GM21825 (cell line): Measurements from ENCODE around the gene UNC13C.

Source experiments
- ATAC-seq: cut with Tn5 transposase; IDR thresholded peaks from one replicate; pipeline ENCODE4 v1.9.1; 2021; ENCODE audit warnings: mild to moderate bottlenecking, moderate library complexity; ENCODE audit not compliant: unreplicated experiment

The UNC13C gene

DNA sequence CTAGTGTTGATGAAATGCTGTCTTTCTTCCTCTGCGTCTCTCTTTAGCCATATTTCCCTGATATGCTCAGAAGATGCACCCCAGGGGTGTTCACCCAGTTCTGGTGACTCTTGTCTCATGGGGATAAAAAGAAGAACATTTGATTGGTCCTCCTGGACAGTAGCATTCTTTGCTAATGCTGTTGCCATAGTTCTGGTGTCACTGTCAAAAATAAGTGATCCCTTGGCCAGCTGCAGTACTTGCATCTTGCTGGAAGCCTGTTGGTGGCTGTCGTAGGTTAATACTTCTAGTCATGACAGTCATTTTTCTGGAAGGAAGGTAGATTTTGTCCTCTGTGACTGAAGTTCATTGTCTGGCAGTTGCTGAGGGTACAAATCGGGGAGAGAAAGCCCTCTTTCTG, 124.5 kb downstream of the UNC13C start:
- no peak for ATAC-seq

DNA sequence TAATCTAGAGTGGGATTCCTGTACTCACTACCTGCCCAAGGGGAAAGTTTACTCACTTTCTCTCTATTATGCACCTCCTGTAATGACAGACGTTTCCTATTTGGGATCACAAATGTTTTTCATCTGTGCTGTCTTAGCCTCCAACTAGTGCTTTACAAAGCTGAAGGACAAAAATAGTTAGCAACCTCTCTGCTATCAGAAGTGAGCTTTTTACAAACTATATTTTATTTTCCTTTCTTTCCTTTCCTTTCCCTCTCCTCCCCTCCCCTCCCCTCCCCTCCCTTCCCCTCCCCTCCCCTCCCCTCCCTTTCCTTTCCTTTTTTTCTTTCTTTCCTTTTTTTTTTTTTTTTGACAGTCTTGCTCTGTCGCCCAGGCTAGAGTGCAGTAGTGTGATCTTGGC, 130.8 kb downstream of the UNC13C start:
- no peak for ATAC-seq

- ATAC-seq, result no peak
Measured at GRCh38 chr15:54119051-54119450, 140.8 kb downstream of the UNC13C start.

- ATAC-seq, result no peak
Measured at GRCh38 chr15:54120949-54121463, 142.8 kb downstream of the UNC13C start.

- no peak for ATAC-seq
Measured at GRCh38 chr15:54127574-54127973, 149.3 kb downstream of the UNC13C start.

GRCh38 chr15:54131410-54131809, 153.2 kb downstream of the UNC13C start:
- no peak for ATAC-seq

GRCh38 chr15:54149115-54149531, 170.9 kb downstream of the UNC13C start:
- ATAC-seq, result no peak

DNA sequence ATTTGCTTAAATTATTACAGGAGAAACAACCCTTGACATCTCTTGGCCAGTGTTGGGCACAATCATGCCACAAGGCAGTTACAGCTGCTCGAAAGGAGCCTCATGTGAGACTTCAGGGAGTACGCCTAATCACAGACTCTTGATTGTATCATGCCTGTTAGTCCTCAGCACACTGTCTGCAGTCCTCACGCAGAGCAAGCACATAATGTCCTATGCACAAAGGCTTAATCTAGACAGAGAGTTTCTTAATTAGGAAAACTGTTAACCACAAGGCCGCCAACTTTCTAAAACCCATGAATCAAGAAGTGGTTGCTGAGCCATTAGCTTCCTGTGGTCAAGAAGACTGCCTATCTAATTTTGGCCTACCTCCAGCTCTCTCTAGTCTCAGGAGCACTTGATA, 172.0 kb downstream of the UNC13C start:
- no peak for ATAC-seq

DNA sequence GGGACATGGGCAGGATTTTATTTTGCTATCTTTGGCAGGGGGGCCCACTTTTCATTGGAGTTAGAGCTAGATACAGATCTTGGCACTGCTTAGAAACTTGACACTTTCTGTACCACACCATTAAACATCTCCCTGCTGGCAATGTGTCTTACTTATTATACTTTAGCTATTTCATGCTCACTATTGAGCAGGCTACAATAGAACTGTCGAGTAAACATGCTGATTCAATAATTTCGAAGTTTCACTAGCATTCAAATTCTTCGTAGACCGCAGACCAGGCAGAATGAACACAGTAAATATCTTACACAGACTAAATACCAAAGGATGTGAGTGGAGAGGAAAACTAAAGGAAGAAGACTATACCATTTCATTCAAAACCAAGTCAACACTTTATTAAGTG, 180.8 kb downstream of the UNC13C start:
- no peak for ATAC-seq

GRCh38 chr15:54187325-54187724, 209.1 kb downstream of the UNC13C start:
- no peak for ATAC-seq

DNA sequence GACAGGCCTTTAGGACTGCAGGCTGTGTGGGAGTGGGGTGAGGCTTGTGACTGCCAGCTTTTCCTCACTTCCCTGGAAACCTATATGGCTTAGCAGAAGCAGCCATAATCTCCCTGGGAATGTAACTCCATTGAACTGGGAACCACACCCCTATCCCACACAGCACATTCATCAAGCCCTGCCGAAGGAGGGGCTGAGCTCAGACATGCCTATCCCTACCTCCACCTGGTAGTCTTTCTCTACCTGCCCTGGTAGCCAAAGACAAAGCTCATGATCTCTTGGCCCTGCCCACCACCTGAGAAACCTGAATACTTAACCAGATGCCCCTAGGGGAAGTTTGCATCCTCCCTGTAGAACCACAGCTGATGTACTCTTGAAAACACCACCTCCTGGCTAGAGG, 219.8 kb downstream of the UNC13C start:
- no peak for ATAC-seq

DNA sequence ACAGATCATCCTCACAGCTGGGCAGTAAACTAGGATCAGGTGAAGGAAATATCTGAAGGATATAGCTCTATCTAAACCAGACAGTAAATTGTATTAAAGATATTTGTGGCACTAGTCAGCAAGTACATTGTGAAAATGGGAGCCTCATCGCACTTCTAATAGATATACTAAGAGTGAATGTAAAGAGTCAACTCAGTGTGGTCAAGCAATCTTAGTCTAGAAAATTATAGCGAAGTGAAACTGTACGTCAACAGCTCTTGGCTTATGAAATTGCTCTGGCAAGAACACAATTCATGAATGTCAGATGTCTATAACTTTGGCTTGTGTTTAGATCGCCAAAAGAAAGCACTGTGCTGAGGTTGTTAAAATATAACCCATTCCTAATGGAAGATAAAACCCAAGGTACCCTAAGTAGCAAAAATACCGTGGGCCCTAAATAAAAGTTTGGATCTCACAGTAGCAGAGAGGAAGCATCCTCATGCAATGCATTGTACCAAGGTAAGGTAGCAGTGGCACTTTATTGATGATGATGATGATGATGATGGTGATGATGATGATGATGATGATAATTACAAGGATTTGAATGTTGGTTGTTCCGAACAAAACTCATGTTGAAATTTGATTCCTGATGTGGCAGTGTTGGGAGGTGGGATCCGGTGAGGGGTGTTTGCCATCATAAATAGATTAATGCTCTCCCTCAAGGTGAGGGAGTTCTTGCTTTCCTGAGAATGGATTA, 228.5 kb downstream of the UNC13C start:
- no peak for ATAC-seq

DNA sequence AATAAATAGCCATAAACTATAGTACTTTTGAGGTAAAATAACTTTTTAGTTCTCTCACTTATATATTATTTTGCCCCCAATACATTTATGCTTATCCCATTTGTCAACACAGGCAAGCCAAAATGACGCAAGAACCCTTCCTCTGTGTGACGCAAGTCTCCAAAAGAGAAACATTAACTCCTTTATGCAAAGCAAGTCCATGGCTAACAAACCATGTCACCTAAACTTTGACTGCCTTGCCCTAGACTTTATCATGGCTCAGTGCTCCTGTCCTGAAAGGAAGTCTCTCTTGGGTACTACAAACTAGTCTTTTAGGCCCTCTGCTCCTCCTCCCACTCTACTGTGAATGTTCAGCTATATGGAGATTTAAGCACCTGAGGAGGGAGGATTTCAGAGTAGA, 230.5 kb downstream of the UNC13C start:
- no peak for ATAC-seq

GRCh38 chr15:54212635-54213034, 234.4 kb downstream of the UNC13C start:
- no peak for ATAC-seq

GRCh38 chr15:54226455-54226854, 248.2 kb downstream of the UNC13C start:
- ATAC-seq, result no peak

DNA sequence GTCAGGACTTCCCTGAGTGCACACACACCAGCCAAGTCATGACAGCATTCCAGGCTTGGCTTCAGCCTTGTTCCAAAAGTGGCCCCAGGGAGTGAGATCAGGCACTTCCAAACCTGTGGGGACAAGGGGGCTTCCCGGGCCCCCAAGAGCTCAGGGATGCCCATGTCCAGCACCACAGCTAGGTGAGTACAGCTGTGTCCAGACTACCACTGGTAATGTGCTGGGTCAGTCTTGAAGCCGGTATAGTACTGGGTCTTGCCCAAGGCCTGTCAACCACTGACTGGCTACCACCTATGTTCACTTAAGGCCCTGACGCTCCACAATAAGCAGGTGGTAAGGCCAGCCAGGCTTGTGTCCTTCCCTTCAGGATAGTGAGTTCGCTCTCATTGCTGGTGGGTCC, 249.3 kb downstream of the UNC13C start:
- no peak for ATAC-seq

- no peak for ATAC-seq
Measured at GRCh38 chr15:54250326-54250725, 272.1 kb downstream of the UNC13C start.

GRCh38 chr15:54256190-54256589, 277.9 kb downstream of the UNC13C start:
- ATAC-seq, result no peak

DNA sequence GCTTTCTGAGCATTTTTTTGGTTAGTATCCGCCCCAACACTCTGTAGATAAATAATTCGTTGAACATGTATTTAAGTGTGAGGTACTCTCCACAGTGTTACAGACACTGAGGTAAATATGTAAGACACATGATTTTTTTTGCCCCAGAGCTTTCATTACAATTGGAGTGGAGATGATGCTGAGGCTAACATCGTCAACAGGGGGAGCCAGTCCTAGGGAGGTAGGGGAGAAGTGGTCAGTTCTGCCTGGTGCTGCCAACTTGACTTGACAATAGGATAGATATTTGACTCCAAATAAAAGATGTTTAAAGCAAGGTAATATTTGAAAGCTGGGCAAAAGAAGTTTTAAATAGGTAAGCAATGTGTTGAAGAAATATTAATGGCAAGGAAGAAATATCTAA, 295.7 kb downstream of the UNC13C start:
- ATAC-seq, result no peak

- no peak for ATAC-seq
Measured at GRCh38 chr15:54277834-54278233, 299.6 kb downstream of the UNC13C start.

GRCh38 chr15:54280726-54281125, 302.5 kb downstream of the UNC13C start:
- ATAC-seq, result no peak

GRCh38 chr15:54282228-54282836, 304.1 kb downstream of the UNC13C start:
- no peak for ATAC-seq

- ATAC-seq, result no peak
Measured at GRCh38 chr15:54288049-54288448, 309.8 kb downstream of the UNC13C start.
